Measurements from ENCODE around the gene SMIM20. TPM values are rescaled to one million over a fixed set of nuclear protein-coding genes. Genes with fewer than 3 reads are reported as not detected.
A peak's percentile ranks its signal among the peaks of the same experiment; 100 is the strongest.

Gene SMIM20
- total and polyA plus RNA-seq, 8 donors: 19.4 to 85.3 (median 43.8) TPM; not detected in 1

DNA sequence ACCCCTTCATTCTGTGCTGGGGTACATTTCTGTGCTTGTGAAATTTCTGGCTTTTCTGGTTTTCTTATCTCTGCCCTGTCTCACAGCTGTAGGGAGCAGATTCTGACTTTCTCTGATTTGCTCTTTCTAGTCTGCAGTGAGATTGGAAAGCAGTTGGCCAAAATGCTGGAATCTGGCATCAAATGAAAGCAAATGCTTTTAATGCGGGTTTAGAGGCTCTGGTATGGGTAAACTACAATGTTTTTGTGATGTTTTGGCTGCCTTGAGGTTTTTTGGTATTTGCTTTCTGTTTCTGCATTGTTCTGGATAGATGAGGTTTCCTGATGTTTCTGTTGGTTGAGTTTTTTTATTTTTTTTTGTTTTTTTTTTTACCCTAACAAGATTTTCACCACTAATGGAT lies 23.8 kb downstream of the SMIM20 start:
- 15 to 40% (median 29%) methylated on average over 1 of the region's 1 CpG for WGBS, 5 donors
- TF ChIP-seq POLR2AphosphoS5 (IDR thresholded peaks at IDR 0.05) (no peak), POLR2A (IDR thresholded peaks at IDR 0.05) (no peak), EP300 (IDR thresholded peaks at IDR 0.05) (no peak)
- TF ChIP-seq, protein P1, sequence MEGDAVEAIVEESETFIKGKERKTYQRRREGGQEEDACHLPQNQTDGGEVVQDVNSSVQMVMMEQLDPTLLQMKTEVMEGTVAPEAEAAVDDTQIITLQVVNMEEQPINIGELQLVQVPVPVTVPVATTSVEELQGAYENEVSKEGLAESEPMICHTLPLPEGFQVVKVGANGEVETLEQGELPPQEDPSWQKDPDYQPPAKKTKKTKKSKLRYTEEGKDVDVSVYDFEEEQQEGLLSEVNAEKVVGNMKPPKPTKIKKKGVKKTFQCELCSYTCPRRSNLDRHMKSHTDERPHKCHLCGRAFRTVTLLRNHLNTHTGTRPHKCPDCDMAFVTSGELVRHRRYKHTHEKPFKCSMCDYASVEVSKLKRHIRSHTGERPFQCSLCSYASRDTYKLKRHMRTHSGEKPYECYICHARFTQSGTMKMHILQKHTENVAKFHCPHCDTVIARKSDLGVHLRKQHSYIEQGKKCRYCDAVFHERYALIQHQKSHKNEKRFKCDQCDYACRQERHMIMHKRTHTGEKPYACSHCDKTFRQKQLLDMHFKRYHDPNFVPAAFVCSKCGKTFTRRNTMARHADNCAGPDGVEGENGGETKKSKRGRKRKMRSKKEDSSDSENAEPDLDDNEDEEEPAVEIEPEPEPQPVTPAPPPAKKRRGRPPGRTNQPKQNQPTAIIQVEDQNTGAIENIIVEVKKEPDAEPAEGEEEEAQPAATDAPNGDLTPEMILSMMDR (IDR thresholded peaks at IDR 0.05): no peak

DNA sequence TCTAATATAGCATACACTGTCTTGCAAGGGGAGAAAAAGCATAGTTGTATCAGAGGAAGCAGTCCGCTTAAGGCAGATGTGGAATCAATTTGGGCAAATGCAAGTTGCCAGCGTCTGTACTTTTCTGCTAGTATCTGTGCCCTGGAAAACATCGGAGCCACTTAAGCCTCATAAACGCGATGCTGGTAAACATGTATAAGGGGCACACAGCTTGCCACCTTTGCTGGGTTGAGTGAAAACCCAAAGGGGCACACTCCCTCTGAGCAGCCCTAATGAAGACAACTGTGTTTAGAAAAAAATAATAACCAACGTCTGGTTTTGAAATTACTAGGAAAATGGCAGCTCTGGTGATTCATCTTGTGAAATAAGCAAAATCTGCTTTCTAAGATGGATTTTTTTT lies 24.3 kb downstream of the SMIM20 start:
- Histone ChIP-seq H3K9me3 (no peaks in the 10 kb centered on the region), H3K36me3 (no peaks in the 10 kb centered on the region), H3K27me3 (no peaks in the 10 kb centered on the region), H3K27ac (no peak overlapping the region), H3K4me1 (peaks cover 0 to 6% (median 0%) of the 10 kb centered on the region in 4 donors), H3K4me3 (no peak overlapping the region)
- intact Hi-C loops (cut with DNase I; ENCODE audit: low total_unique reads): no loop called here
- 68 to 84% (median 71%) methylated on average over 6 of the region's 6 CpGs for WGBS, 5 donors
- no peak for TF ChIP-seq EP300 (IDR thresholded peaks at IDR 0.05)
- no peak for TF ChIP-seq POLR2A (IDR thresholded peaks at IDR 0.05)
- TF ChIP-seq POLR2AphosphoS5 (IDR thresholded peaks at IDR 0.05): no peak
- TF ChIP-seq, protein P1 (IDR thresholded peaks at IDR 0.05): no peak
- DNase-seq: no peak

More for the DNA sequence above, 23.8 kb downstream of the SMIM20 start:
- no peaks in the 10 kb centered on the region for H3K27me3 ChIP-seq
- peak in 1 of 2 donors; percentile 40 for DNase-seq
- peaks cover 0 to 6% (median 0%) of the 10 kb centered on the region in 4 donors for H3K4me1 ChIP-seq
- H3K27ac ChIP-seq: no peak overlapping the region
- intact Hi-C loops (cut with DNase I; ENCODE audit: low total_unique reads): no loop called here
- H3K36me3 ChIP-seq: no peaks in the 10 kb centered on the region
- H3K4me3 ChIP-seq: no peak overlapping the region
- no peaks in the 10 kb centered on the region for H3K9me3 ChIP-seq

DNA sequence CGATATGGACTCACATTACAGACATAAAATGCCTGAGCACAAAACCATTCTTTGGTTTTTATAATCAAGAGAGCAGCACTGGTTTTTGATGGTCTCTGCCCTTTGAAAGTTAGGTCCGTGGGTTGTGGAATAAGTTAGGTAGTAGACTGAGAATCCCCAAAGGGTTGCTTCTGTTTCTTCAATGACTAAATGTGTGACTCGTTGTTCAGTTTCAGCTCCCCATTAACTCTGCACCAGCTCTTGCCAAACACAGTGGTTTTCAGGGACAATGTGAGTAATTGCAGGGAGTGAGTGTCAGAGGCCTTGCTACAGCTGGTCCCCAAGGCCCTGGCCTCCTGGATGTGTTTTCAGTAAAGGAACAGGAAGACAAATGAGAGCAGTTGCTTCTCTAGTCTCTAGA lies 24.8 kb downstream of the SMIM20 start:
- 56 to 68% (median 59%) methylated on average over 3 of the region's 3 CpGs for WGBS, 5 donors

GRCh38 chr4:25939330-25939729 lies 25.3 kb downstream of the SMIM20 start:
- TF ChIP-seq EP300 (IDR thresholded peaks at IDR 0.05): no peak
- TF ChIP-seq POLR2AphosphoS5 (IDR thresholded peaks at IDR 0.05): no peak
- TF ChIP-seq, protein P1 (IDR thresholded peaks at IDR 0.05): no peak
- no peak for TF ChIP-seq POLR2A (IDR thresholded peaks at IDR 0.05)
- Histone ChIP-seq H3K9me3 (no peaks in the 10 kb centered on the region), H3K4me1 (peaks cover 0 to 6% (median 0%) of the 10 kb centered on the region in 4 donors), H3K36me3 (no peaks in the 10 kb centered on the region), H3K27me3 (no peaks in the 10 kb centered on the region), H3K27ac (no peak overlapping the region), H3K4me3 (no peak overlapping the region)
- intact Hi-C loops (cut with DNase I; ENCODE audit: low total_unique reads): no loop called here
- WGBS, 5 donors: 78 to 88% (median 87%) methylated on average over 4 of the region's 4 CpGs
- no peak for DNase-seq

More for the DNA sequence above, 24.8 kb downstream of the SMIM20 start:
- TF ChIP-seq POLR2AphosphoS5 (IDR thresholded peaks at IDR 0.05) (no peak), POLR2A (IDR thresholded peaks at IDR 0.05) (no peak), EP300 (IDR thresholded peaks at IDR 0.05) (no peak)
- TF ChIP-seq, protein P1 (IDR thresholded peaks at IDR 0.05): no peak
- Histone ChIP-seq H3K36me3 (no peaks in the 10 kb centered on the region), H3K4me3 (no peak overlapping the region), H3K27ac (no peak overlapping the region), H3K27me3 (no peaks in the 10 kb centered on the region), H3K9me3 (no peaks in the 10 kb centered on the region), H3K4me1 (peaks cover 0 to 6% (median 0%) of the 10 kb centered on the region in 4 donors)
- intact Hi-C loops (cut with DNase I; ENCODE audit: low total_unique reads): no loop called here
- DNase-seq: peak in 1 of 2 donors; percentile 15

Data from stomach (tissue), 9 donors.